Calu3 (cell line): ENCODE results near the gene GPSM1. TPM values are rescaled to one million over a fixed set of nuclear protein-coding genes. Genes with fewer than 3 reads are reported as not detected.

ENCODE experiments used
- BruUV-seq: library from RNA; stranded (reverse); fragments of 400-500 nt; replicated peaks from 2 replicates; lab custom pipeline; 2021; lab: Mats Ljungman, UMichigan
- CTCF ChIA-PET: fragments of 300-600 bp; sonication (Branson Sonifier 250); formaldehyde crosslinking; loops from one replicate; lab custom pipeline; 2022; ENCODE audit warnings: antibody characterized with exemption; lab: Charles Lee
- DNase-seq: peaks from one replicate; pipeline ENCODE4 v3.0.0; 2022
- H3K27ac Mint-ChIP-seq: one replicate; pipeline ENCODE4 v1.8.0; 2022; ENCODE audit warnings: mixed read lengths; ENCODE audit not compliant: unreplicated experiment
- H3K27me3 Mint-ChIP-seq: one replicate; pipeline ENCODE4 v1.8.0; 2022; ENCODE audit warnings: mixed read lengths; ENCODE audit not compliant: unreplicated experiment
- H3K36me3 Mint-ChIP-seq: one replicate; pipeline ENCODE4 v1.8.0; 2022; ENCODE audit warnings: mild to moderate bottlenecking, moderate library complexity, mixed read lengths; ENCODE audit not compliant: insufficient read depth, unreplicated experiment
- H3K4me1 Mint-ChIP-seq: one replicate; pipeline ENCODE4 v1.8.0; 2022; ENCODE audit warnings: mild to moderate bottlenecking, low read depth, mixed read lengths; ENCODE audit not compliant: unreplicated experiment
- H3K4me3 Mint-ChIP-seq: one replicate; pipeline ENCODE4 v1.8.0; 2022; ENCODE audit warnings: mild to moderate bottlenecking, low read depth, moderate library complexity, mixed read lengths; ENCODE audit not compliant: unreplicated experiment
- H3K9me3 Mint-ChIP-seq: one replicate; pipeline ENCODE4 v1.8.0; 2022; ENCODE audit warnings: low read depth, mixed read lengths; ENCODE audit not compliant: unreplicated experiment
- CTCF ChIP-seq: fragments of 200-600 bp; IDR thresholded peaks from one replicate; pipeline ENCODE4 v1.8.0; 2022; ENCODE audit warnings: antibody characterized with exemption; ENCODE audit not compliant: unreplicated experiment
- intact Hi-C: fragments of 100-400 bp; cut with micrococcal nuclease; formaldehyde crosslinking; loops from one replicate; pipeline ENCODE4 v1.10.0; 2022; ENCODE audit not compliant: unreplicated experiment
- total RNA-seq: library from RNA; stranded (reverse); gene quantifications from 2 replicates; pipeline ENCODE4 v1.2.3, GENCODE V29; 2022

Gene GPSM1
- total RNA-seq, 1 experiment from 2014 or later, result 3.9 TPM

GRCh38 chr9:136296434-136297015 is 30.8 kb upstream of the GPSM1 start:
- Mint-ChIP-seq H3K4me1 (no peaks in the 10 kb centered on the region), H3K9me3 (no peaks in the 10 kb centered on the region), H3K36me3 (no peaks in the 10 kb centered on the region), H3K27me3 (no peaks in the 10 kb centered on the region), H3K4me3 (peak overlapping the region; percentile 49), H3K27ac (no peak overlapping the region)
- intact Hi-C loops, result no loop called here
- no peak for TF ChIP-seq CTCF
- CTCF ChIA-PET, result interaction anchor here (1.1 kb wide), 1 partner anchor 38 kb away, joined by 3 read pairs; no protein-coding TSS in a partner anchor
- DNase-seq, result no peak
- no TSS peak for BruUV-seq

GRCh38 chr9:136297016-136297691 is 30.2 kb upstream of the GPSM1 start:
- H3K27me3 Mint-ChIP-seq, result no peaks in the 10 kb centered on the region
- no peaks in the 10 kb centered on the region for H3K9me3 Mint-ChIP-seq
- CTCF ChIA-PET, result interaction anchor here (1.1 kb wide), 1 partner anchor 37 kb away, joined by 3 read pairs; no protein-coding TSS in a partner anchor
- no peaks in the 10 kb centered on the region for H3K36me3 Mint-ChIP-seq
- BruUV-seq, result no TSS peak
- H3K4me1 Mint-ChIP-seq, result no peaks in the 10 kb centered on the region
- peak overlapping the region; percentile 49 for H3K4me3 Mint-ChIP-seq
- TF ChIP-seq CTCF, result no peak
- DNase-seq, result peak; percentile 58
- intact Hi-C loops, result no loop called here
- H3K27ac Mint-ChIP-seq, result no peak overlapping the region

GRCh38 chr9:136297766-136298735 is 29.3 kb upstream of the GPSM1 start:
- Mint-ChIP-seq H3K9me3 (no peaks in the 10 kb centered on the region), H3K27me3 (no peaks in the 10 kb centered on the region), H3K4me1 (no peaks in the 10 kb centered on the region), H3K36me3 (no peaks in the 10 kb centered on the region), H3K4me3 (peak overlapping the region; percentile 49), H3K27ac (no peak overlapping the region)
- no peak for DNase-seq
- no peak for TF ChIP-seq CTCF
- no TSS peak for BruUV-seq
- intact Hi-C loops, result no loop called here
- CTCF ChIA-PET, result no interaction called here

GRCh38 chr9:136299116-136299515 is 28.2 kb upstream of the GPSM1 start:
- Mint-ChIP-seq H3K4me1 (no peaks in the 10 kb centered on the region), H3K4me3 (no peak overlapping the region), H3K9me3 (no peaks in the 10 kb centered on the region), H3K27me3 (no peaks in the 10 kb centered on the region), H3K27ac (no peak overlapping the region), H3K36me3 (no peaks in the 10 kb centered on the region)
- intact Hi-C loops, result no loop called here
- CTCF ChIA-PET, result no interaction called here
- BruUV-seq, result no TSS peak
- no peak for DNase-seq
- TF ChIP-seq CTCF, result no peak
